HUES6 (cell line): ENCODE data around the gene GNA14.
A peak's percentile ranks its signal among the peaks of the same experiment; 100 is the strongest.

Experiments
- H3K27ac ChIP-seq: 2 replicates; pipeline ENCODE4 v1.7.0; 2013; ENCODE audit warnings: low read depth, mild to moderate bottlenecking, low read length, inconsistent platforms
- H3K27me3 ChIP-seq: 2 replicates; pipeline ENCODE4 v1.6.1; 2013; ENCODE audit warnings: low read length; ENCODE audit not compliant: control insufficient read depth, insufficient read depth
- H3K36me3 ChIP-seq: 2 replicates; pipeline ENCODE4 v1.6.1; 2013; ENCODE audit warnings: low read length; ENCODE audit not compliant: control insufficient read depth, insufficient read depth
- H3K4me1 ChIP-seq: 2 replicates; pipeline ENCODE4 v1.6.1; 2013; ENCODE audit warnings: low read length; ENCODE audit not compliant: control insufficient read depth, insufficient read depth
- H3K4me3 ChIP-seq: 2 replicates; pipeline ENCODE4 v1.5.1; 2013; ENCODE audit warnings: low read depth, low read length
- H3K9ac ChIP-seq: one replicate; pipeline ENCODE4 v1.6.1; 2013; ENCODE audit warnings: mild to moderate bottlenecking, low read length
- H3K9me3 ChIP-seq: 2 replicates; pipeline ENCODE4 v1.6.1; 2013; ENCODE audit warnings: low read depth, low read length; ENCODE audit not compliant: control insufficient read depth, insufficient read depth

GNA14 gene

DNA sequence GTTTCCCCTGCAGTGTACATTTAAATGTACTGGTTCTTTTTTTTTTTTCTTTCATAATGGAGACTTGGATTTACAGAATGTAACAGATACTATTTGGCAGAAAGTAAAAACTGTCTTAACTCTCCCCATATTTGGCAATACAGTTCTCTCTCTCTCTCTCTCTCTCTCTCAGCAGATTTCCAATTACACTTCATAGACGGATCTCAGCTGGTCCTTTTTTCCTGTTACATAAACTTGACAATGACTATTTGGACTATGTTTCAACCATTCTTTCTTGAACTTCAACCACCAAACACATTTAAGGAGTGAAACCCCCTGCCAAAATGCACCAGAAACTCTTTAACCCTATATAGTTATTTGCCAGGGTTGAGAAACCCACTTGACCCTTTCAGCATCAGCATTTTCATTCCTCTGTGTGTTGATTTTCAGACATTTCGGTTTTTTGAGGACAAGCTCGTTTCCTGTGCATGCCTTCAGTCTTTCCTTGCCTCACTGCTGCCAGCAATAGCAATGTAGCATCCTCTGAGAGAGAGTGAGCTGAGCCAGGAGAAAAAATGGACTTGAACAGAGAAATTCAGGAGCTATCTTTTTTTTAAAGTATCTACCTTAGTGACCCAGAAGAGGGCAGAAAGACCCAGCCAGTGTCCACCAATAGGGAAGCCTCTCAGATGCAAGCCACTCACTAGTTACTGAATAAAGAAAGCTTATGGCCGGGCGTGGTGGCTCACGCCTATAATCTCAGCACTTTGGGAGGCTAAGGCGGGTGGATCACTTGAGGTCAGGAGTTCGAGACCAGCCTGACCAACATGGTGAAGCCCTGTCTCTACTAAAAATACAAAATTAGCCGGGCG, 26.0 kb upstream of the GNA14 start:
- no peak overlapping the region for H3K4me3 ChIP-seq
- no peak overlapping the region for H3K27ac ChIP-seq
- H3K27me3 ChIP-seq, result no peaks in the 10 kb centered on the region
- no peak overlapping the region for H3K9ac ChIP-seq
- no peaks in the 10 kb centered on the region for H3K36me3 ChIP-seq
- H3K4me1 ChIP-seq, result no peaks in the 10 kb centered on the region
- H3K9me3 ChIP-seq, result no peaks in the 10 kb centered on the region

DNA sequence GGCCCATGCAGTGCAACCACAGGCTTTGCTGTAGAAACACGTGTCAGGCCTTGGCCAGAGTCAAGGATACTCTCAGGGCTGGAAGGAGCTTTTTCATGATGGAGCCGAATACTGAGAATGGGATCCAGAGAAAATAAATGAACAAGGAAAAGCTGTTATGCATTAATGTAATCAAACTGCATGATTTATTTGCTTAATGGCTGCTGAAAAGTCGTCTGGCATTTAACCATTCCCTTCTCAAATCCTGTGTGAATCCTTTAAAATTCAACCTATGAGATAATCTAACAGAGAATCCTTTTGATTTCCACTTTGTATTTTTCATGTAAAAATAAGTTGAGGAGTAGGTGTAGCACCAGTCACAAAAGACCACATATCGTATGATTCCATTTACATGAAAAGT, 24.1 kb upstream of the GNA14 start:
- Histone ChIP-seq H3K4me3 (no peak overlapping the region), H3K9ac (no peak overlapping the region), H3K27ac (no peak overlapping the region), H3K36me3 (no peaks in the 10 kb centered on the region), H3K27me3 (no peaks in the 10 kb centered on the region), H3K4me1 (no peaks in the 10 kb centered on the region), H3K9me3 (no peaks in the 10 kb centered on the region)

GRCh38 chr9:77667151-77667550, 19.0 kb upstream of the GNA14 start:
- Histone ChIP-seq H3K9ac (no peak overlapping the region), H3K27ac (no peak overlapping the region)

GRCh38 chr9:77663754-77664153, 15.6 kb upstream of the GNA14 start:
- Histone ChIP-seq H3K9ac (no peak overlapping the region), H3K27ac (no peak overlapping the region), H3K4me1 (no peaks in the 10 kb centered on the region), H3K4me3 (no peak overlapping the region), H3K36me3 (no peaks in the 10 kb centered on the region), H3K27me3 (no peaks in the 10 kb centered on the region), H3K9me3 (no peaks in the 10 kb centered on the region)

More at GRCh38 chr9:77667151-77667550, 19.0 kb upstream of the GNA14 start:
- H3K4me1 ChIP-seq, result no peaks in the 10 kb centered on the region
- H3K36me3 ChIP-seq, result no peaks in the 10 kb centered on the region
- H3K27me3 ChIP-seq, result no peaks in the 10 kb centered on the region
- H3K4me3 ChIP-seq, result no peak overlapping the region
- H3K9me3 ChIP-seq, result no peaks in the 10 kb centered on the region

- no peak overlapping the region for H3K9ac ChIP-seq
- H3K27me3 ChIP-seq, result no peaks in the 10 kb centered on the region
- no peak overlapping the region for H3K4me3 ChIP-seq
- H3K4me1 ChIP-seq, result no peaks in the 10 kb centered on the region
- no peaks in the 10 kb centered on the region for H3K36me3 ChIP-seq
- H3K9me3 ChIP-seq, result no peaks in the 10 kb centered on the region
- H3K27ac ChIP-seq, result no peak overlapping the region
Observed at GRCh38 chr9:77661566-77662085, 13.5 kb upstream of the GNA14 start.

- H3K4me3 ChIP-seq, result no peak overlapping the region
- no peak overlapping the region for H3K27ac ChIP-seq
- no peaks in the 10 kb centered on the region for H3K9me3 ChIP-seq
- no peak overlapping the region for H3K9ac ChIP-seq
- H3K4me1 ChIP-seq, result no peaks in the 10 kb centered on the region
- no peaks in the 10 kb centered on the region for H3K27me3 ChIP-seq
- no peaks in the 10 kb centered on the region for H3K36me3 ChIP-seq
Observed at GRCh38 chr9:77659926-77660325, 11.8 kb upstream of the GNA14 start.

- H3K9me3 ChIP-seq, result no peaks in the 10 kb centered on the region
- no peaks in the 10 kb centered on the region for H3K36me3 ChIP-seq
- peaks cover 31% of the 10 kb centered on the region for H3K27me3 ChIP-seq
- no peak overlapping the region for H3K9ac ChIP-seq
- peaks cover 15% of the 10 kb centered on the region for H3K4me1 ChIP-seq
- no peak overlapping the region for H3K27ac ChIP-seq
- no peak overlapping the region for H3K4me3 ChIP-seq
Observed at GRCh38 chr9:77651203-77651602, 3.1 kb upstream of the GNA14 start.

DNA sequence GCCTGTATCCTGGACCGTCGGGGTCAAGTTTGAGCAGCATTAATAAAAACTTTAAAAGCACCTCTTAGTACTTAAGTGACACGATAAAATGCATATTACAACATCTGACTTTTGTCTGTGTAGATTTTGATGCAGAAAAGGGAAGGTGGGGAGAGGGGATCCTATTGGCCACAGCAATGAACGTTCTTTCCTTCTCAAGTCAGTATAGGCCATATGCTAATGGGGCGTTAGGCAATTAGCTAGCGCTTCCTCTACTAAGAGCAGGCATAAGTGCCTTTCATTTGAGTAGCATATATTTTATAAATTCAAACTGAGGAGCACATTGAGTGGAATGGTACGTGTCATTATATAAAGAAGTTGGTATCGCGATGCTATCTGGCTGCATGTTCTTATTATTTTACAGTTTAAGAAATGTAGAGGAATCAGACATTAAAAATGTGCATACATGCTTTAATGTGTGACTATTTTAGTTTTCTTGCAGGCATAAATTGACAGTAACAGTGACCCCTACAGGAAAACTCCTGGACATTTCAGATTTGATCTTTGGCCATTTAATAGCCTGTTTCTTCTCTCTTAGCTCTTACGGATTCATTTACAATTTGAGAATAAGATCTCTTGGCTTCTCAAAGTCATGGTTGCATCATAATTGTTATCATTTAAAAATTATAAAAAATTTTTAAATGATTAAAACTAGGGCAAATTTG, 1.1 kb upstream of the GNA14 start:
- Histone ChIP-seq H3K4me1 (peaks cover 20% of the 10 kb centered on the region), H3K36me3 (no peaks in the 10 kb centered on the region), H3K27me3 (peaks cover 38% of the 10 kb centered on the region), H3K4me3 (peak overlapping the region; percentile 78), H3K9me3 (no peaks in the 10 kb centered on the region), H3K27ac (no peak overlapping the region), H3K9ac (peak overlapping the region; percentile 78)

GRCh38 chr9:77647267-77648233, 572 bp downstream of the GNA14 start:
- Histone ChIP-seq H3K4me1 (peaks cover 23% of the 10 kb centered on the region), H3K36me3 (no peaks in the 10 kb centered on the region), H3K9me3 (no peaks in the 10 kb centered on the region), H3K4me3 (peak overlapping the region; percentile 78), H3K27me3 (peaks cover 38% of the 10 kb centered on the region), H3K27ac (no peak overlapping the region; the same call in 1 of the 2 replicates), H3K9ac (peak overlapping the region; percentile 78)

DNA sequence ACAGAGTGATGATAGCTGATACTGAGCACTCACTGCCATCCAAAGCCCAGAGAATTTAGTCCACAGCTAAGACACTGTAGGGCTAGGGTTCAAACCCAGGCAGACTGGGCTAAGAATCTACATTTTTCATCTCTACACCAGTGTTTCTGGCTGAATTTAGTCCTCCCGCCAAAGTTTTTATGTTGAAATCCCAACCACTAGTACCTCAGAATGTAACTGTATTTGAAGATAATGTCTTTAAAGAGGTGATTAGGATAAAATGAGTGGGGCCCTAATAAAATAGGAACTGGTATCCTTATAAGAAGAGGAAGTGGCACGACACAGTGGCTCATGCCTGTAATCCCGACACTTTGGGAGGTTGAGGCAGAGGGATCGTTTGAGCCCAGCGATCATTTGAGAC, 4.3 kb downstream of the GNA14 start:
- Histone ChIP-seq H3K9ac (no peak overlapping the region), H3K4me3 (no peak overlapping the region), H3K4me1 (peaks cover 20% of the 10 kb centered on the region), H3K27me3 (peaks cover 34% of the 10 kb centered on the region), H3K9me3 (no peaks in the 10 kb centered on the region), H3K36me3 (no peaks in the 10 kb centered on the region), H3K27ac (no peak overlapping the region)
